Glutamatergic neuron (in vitro differentiated cells): ENCODE data around the gene HEPHL1. TPM values are rescaled to one million over a fixed set of nuclear protein-coding genes. Genes with fewer than 3 reads are reported as not detected.

ENCODE experiments used
- DNase-seq: peaks from one replicate; pipeline ENCODE4 v3.0.0; 2022
- H3K27ac Mint-ChIP-seq: one replicate; pipeline ENCODE4 v1.8.0; 2020; ENCODE audit warnings: mild to moderate bottlenecking, mixed read lengths, inconsistent platforms; ENCODE audit not compliant: unreplicated experiment
- H3K27me3 Mint-ChIP-seq: one replicate; pipeline ENCODE4 v1.8.0; 2020; ENCODE audit warnings: mild to moderate bottlenecking, moderate library complexity, mixed read lengths, inconsistent platforms; ENCODE audit not compliant: unreplicated experiment
- H3K36me3 Mint-ChIP-seq: one replicate; pipeline ENCODE4 v1.8.0; 2020; ENCODE audit warnings: mild to moderate bottlenecking, mixed read lengths, inconsistent platforms; ENCODE audit not compliant: unreplicated experiment
- H3K4me1 Mint-ChIP-seq: one replicate; pipeline ENCODE4 v1.8.0; 2020; ENCODE audit warnings: mild to moderate bottlenecking, low read depth, mixed read lengths, inconsistent platforms; ENCODE audit not compliant: unreplicated experiment
- H3K4me3 Mint-ChIP-seq: one replicate; pipeline ENCODE4 v1.8.0; 2020; ENCODE audit warnings: mild to moderate bottlenecking, mixed read lengths, inconsistent platforms; ENCODE audit not compliant: unreplicated experiment
- H3K9me3 Mint-ChIP-seq: one replicate; pipeline ENCODE4 v1.8.0; 2020; ENCODE audit warnings: mild to moderate bottlenecking, moderate library complexity, mixed read lengths, inconsistent platforms; ENCODE audit not compliant: unreplicated experiment
- total RNA-seq: library from RNA; stranded (reverse); fragmentation: NEBNext Ultra II Directional; extraction: Animal tissue kit (Norgen Biotek cat#: 25700); gene quantifications from one replicate; pipeline ENCODE4 v1.2.1, GENCODE V29; 2021; ENCODE audit not compliant: unreplicated experiment
- TF ChIP-seq, protein P1 (sequence below): fragments of 200-600 bp; sonication (generic); IDR thresholded peaks from one replicate; pipeline ENCODE4 v1.5.0; 2021; ENCODE audit not compliant: partially characterized antibody, unreplicated experiment

HEPHL1 gene
- total RNA-seq, 1 donor from 2014 or later = not detected

DNA sequence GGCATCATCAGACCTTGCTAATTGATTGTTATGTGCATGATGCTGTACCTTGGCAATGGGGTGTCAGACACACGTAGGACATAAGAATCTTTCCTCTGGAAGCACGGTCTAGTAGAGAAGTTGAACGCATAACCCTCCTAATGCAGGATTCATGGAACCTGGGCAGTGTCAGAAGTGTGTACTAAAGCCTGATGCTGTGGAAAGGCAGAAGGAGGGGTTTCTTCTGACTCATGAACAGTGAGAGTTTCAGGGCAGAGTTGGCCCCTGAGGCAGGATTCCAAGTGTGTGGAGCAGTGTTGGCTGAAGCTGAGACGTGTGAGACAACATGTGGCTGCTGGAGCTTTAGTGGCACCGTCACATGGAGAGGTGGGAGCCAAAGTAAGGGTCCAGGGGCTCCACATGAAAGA, 111.0 kb downstream of the HEPHL1 start:
- DNase-seq = no peak
- H3K4me3 Mint-ChIP-seq = no peak overlapping the region

DNA sequence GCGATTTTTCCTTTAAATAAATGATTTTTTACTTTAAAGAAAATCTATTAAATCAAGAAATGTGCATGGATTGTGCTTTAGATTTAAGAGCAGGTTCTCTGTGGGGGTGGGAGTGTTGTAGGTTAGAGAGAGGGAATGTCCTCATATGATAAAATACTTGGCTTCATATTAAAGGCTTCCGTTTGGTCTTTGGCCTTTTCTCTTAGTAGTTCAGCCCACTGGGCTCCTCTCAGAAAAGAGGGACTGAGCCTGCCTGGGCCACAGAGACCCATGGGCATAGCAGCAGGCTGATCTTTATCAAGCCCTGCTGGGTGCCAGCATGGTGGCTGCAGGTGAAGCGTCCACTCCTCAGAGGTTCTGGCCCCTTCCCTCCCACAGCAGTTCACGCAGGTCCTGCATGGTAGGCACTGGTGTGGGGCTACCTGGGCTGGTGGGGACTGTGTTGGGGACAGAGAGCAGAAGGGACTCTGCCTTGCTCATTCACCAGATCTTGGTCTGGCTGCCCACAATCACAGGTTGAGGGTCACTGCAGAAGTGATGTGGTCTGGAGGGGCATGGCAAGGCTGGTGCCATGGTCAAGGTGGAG, 111.8 kb downstream of the HEPHL1 start:
- TF ChIP-seq, protein P1, sequence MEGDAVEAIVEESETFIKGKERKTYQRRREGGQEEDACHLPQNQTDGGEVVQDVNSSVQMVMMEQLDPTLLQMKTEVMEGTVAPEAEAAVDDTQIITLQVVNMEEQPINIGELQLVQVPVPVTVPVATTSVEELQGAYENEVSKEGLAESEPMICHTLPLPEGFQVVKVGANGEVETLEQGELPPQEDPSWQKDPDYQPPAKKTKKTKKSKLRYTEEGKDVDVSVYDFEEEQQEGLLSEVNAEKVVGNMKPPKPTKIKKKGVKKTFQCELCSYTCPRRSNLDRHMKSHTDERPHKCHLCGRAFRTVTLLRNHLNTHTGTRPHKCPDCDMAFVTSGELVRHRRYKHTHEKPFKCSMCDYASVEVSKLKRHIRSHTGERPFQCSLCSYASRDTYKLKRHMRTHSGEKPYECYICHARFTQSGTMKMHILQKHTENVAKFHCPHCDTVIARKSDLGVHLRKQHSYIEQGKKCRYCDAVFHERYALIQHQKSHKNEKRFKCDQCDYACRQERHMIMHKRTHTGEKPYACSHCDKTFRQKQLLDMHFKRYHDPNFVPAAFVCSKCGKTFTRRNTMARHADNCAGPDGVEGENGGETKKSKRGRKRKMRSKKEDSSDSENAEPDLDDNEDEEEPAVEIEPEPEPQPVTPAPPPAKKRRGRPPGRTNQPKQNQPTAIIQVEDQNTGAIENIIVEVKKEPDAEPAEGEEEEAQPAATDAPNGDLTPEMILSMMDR = no peak
- no peaks in the 10 kb centered on the region for H3K36me3 Mint-ChIP-seq
- H3K9me3 Mint-ChIP-seq = peaks cover 2% of the 10 kb centered on the region
- no peak for DNase-seq
- H3K4me1 Mint-ChIP-seq = peaks cover 18% of the 10 kb centered on the region
- H3K4me3 Mint-ChIP-seq = no peak overlapping the region
- H3K27me3 Mint-ChIP-seq = peaks cover 6% of the 10 kb centered on the region
- no peak overlapping the region for H3K27ac Mint-ChIP-seq

More for the DNA sequence above, 111.0 kb downstream of the HEPHL1 start:
- Mint-ChIP-seq H3K27me3 (peaks cover 7% of the 10 kb centered on the region), H3K36me3 (no peaks in the 10 kb centered on the region), H3K9me3 (peaks cover 2% of the 10 kb centered on the region), H3K27ac (no peak overlapping the region), H3K4me1 (peaks cover 26% of the 10 kb centered on the region)
- TF ChIP-seq, protein P1 = no peak

DNA sequence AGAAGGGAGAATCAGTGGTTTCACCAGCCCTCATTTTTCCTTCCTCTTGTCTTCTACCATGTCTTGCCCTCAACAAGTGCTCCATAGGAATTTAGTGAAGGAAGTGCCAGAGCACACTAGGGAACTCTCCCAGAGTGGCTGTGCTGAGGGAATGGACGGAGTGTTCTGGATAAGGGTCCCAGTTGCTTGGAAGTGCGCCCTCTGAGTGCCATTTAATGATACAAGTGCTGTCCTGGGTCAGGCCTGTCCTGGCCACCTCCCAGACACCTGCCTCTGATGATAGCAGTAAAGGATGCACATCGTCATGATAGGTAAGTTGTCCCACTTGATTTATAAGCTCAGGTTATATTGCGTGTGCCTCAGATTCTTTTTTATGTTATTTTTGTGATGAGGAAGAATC, 112.6 kb downstream of the HEPHL1 start:
- no peaks in the 10 kb centered on the region for H3K9me3 Mint-ChIP-seq
- H3K36me3 Mint-ChIP-seq = no peaks in the 10 kb centered on the region
- TF ChIP-seq, protein P1 = no peak
- no peak for DNase-seq
- peak overlapping the region; percentile 20 for H3K27ac Mint-ChIP-seq
- H3K4me3 Mint-ChIP-seq = peak overlapping the region; percentile 22
- H3K27me3 Mint-ChIP-seq = no peaks in the 10 kb centered on the region
- peaks cover 18% of the 10 kb centered on the region for H3K4me1 Mint-ChIP-seq

GRCh38 chr11:94134651-94135512, 113.7 kb downstream of the HEPHL1 start:
- Mint-ChIP-seq H3K36me3 (no peaks in the 10 kb centered on the region), H3K4me1 (peaks cover 26% of the 10 kb centered on the region), H3K27me3 (no peaks in the 10 kb centered on the region), H3K4me3 (no peak overlapping the region), H3K27ac (no peak overlapping the region), H3K9me3 (no peaks in the 10 kb centered on the region)
- TF ChIP-seq, protein P1 = no peak
- no peak for DNase-seq

DNA sequence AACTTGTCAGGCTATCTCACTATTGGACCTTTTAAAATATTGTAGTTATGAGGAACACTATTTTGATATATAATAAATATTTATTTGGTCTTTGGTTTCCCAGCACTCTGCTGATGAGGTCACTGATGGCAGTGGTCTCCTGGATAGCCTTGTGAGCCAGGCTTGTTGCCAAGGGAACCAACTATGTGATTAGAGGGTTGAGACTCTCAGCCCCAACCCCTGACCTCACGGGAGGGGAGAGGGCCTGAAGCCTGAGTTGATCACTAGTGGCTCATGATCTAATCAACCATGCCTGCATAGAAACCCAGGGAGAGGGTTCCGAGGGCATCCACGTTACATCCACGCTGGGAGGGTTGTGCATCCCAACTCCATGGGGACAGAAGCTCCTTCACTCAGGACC, 118.3 kb downstream of the HEPHL1 start:
- TF ChIP-seq, protein P1 = no peak
- peak; percentile 47 for DNase-seq
- Mint-ChIP-seq H3K36me3 (no peaks in the 10 kb centered on the region), H3K4me3 (no peak overlapping the region), H3K27me3 (no peaks in the 10 kb centered on the region), H3K4me1 (peaks cover 31% of the 10 kb centered on the region), H3K9me3 (no peaks in the 10 kb centered on the region), H3K27ac (no peak overlapping the region)
